ENCODE data around the gene SIPA1L2.

- no peak for TF ChIP-seq CTCF (conservative IDR thresholded peaks at IDR 0.05 in 1 of 2, IDR thresholded peaks at IDR 0.05 in 1 of 2; ENCODE audit: low read depth in 1 of 2, low read length in 2 of 2)
- TF ChIP-seq EZH2 (IDR thresholded peaks at IDR 0.05; ENCODE audit: low read length, missing control alignments): no peak
Observed at GRCh38 chr1:232585486-232585885, 44.4 kb downstream of the SIPA1L2 start.
